ENCODE results near the gene TAGLN.
"Not testable (repeated sequence)": the region's sequence is repeated elsewhere in the genome, so short reads cannot be mapped to it uniquely, and the experiment has no call there.

TAGLN gene

DNA sequence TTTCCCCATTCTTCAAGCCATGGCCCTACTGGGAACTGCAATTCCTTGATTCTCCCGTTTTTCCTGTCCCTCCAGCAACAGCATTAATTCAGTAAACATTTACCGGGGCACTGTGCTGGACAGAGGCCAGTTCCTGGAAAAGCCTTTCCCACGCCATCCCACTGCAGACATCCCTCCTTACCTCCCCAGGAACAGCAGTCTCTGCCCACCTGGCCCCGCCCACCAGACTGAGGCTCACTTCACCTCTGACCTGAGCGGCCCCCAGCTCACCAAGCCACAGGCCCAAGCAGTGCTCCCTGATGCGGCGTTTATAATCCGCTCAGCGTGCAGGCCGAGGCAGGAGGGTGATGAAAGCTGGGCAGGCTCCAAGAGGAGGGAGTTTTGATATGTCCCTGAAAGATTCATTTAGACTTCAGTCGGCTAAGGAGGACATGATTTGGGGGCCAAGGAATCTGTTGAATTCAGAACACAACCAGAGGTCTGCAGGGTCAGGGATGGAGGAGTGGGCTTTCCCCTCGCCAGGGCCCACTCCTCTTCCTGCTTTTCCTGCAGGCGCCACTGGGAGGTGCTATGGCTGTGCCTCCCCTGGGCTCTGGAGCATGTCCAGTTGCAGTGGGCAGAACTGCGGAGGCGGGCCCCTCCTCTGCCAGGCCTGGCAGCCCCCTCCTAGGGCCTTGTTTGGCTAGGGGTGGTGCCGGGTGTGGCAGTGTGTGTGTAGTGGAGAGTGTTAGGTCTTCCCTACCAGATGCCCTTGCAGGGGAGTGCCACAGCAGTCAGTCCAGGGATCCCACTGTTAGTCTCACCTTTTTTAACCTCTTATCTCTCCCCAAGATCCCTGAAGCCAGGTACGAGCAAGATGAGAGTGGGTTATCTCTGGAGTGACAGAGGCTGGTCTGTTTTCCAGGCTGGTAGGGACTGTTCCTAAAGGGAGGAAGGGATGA, 1.4 kb upstream of the TAGLN start:
- no peak for DNase-seq

GRCh38 chr11:117198613-117199012, 557 bp upstream of the TAGLN start:
- no peak for DNase-seq

- no peak for DNase-seq
Observed at GRCh38 chr11:117199916-117200812, 994 bp downstream of the TAGLN start.

DNA sequence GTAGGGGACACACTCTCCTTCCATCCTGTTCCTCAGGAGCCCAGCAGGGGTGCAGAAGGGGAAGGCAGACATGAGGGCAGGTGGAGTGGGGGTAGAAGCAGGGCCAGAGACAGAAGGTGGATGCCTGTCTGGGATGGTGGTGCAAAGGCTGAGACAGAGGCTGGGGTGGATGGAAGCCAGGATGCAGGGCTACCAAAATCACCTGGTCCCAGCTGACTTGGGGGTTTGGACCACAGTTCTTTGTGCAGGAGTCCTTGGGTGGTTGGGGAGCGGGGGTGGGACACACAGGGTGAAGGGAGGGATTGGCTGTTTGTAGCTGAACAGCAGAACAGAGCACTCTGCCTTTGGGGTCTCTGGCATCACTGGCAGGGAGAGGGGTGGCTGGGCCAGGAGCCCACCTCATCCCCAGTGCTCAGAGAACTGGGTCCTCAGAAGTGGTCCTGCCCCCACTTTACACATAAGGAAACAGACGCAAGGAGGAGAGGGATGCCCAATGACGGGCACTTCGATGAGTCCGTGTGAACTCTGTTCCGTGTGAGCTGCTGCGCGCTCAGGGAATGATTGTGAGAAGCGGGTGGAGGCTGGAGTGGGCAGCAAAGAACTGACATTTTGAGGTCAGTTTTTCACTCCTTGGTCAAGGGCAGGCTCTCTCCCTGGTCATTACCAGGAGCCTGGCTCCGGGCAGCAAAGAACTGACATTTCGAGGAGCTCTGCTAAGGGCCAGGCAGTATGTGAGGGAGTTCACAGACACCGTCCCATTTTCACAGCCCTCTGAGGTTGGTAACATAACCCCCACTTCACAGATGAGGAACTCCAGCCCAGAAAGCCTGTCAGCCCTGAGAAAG, 1.9 kb downstream of the TAGLN start:
- no peak for DNase-seq

GRCh38 chr11:117201658-117202305, 2.6 kb downstream of the TAGLN start:
- DNase-seq: no peak

DNA sequence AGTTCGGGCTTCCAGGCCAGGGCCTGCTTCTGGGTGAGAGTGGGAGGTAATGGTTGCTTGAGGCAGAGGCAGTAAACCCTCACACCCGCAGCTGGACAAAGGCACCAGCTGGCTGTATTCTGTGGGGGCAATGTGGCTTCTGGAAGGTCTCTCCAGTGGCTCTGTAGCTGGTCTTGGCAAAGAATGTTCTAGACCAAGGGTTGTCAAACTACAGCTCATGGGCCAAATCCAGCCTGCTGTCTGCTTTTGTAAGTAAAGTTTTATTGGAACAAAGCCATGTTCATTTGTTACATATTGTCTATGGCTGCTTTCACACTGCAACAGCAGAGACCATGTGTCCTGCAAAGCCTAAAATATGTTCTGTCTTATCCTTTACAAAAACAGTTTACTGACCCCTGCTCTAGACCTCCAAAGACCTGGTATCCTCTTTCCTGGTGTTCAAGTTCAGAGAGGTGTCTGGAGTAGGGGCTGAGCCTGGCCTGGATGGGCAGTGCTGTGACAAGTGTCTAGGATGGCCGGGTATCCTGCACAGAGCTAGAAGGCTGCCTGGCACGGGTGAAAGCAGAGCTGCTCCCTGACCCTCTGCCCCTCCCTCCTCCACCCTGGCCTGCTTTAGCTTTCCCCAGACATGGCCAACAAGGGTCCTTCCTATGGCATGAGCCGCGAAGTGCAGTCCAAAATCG, 3.4 kb downstream of the TAGLN start:
- no peak for DNase-seq

DNA sequence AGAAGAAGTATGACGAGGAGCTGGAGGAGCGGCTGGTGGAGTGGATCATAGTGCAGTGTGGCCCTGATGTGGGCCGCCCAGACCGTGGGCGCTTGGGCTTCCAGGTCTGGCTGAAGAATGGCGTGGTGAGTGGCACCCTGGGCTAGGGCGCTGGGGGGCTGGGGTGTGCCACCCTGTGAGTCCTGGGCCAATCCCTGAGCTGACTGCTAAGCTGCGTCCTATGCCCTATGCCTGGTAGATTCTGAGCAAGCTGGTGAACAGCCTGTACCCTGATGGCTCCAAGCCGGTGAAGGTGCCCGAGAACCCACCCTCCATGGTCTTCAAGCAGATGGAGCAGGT, 3.9 kb downstream of the TAGLN start:
- DNase-seq: no peak

DNA sequence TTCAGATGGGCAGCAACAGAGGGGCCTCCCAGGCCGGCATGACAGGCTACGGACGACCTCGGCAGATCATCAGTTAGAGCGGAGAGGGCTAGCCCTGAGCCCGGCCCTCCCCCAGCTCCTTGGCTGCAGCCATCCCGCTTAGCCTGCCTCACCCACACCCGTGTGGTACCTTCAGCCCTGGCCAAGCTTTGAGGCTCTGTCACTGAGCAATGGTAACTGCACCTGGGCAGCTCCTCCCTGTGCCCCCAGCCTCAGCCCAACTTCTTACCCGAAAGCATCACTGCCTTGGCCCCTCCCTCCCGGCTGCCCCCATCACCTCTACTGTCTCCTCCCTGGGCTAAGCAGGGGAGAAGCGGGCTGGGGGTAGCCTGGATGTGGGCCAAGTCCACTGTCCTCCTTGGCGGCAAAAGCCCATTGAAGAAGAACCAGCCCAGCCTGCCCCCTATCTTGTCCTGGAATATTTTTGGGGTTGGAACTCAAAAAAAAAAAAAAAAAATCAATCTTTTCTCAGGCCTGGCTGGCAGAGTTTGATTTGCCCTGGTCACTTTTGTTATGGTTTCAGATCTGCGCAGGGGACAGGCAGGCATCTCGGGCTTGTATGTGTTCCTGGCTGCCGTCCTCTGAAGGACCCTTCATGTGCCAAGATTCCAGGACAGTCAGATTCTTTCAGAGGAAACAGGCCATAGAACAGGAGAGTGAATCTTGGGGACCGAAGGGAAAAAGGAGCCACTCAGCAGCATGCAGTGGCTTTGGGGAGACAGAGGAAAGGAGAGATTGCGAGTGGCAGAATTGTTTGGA, 5.3 kb downstream of the TAGLN start:
- no peak for DNase-seq

DNA sequence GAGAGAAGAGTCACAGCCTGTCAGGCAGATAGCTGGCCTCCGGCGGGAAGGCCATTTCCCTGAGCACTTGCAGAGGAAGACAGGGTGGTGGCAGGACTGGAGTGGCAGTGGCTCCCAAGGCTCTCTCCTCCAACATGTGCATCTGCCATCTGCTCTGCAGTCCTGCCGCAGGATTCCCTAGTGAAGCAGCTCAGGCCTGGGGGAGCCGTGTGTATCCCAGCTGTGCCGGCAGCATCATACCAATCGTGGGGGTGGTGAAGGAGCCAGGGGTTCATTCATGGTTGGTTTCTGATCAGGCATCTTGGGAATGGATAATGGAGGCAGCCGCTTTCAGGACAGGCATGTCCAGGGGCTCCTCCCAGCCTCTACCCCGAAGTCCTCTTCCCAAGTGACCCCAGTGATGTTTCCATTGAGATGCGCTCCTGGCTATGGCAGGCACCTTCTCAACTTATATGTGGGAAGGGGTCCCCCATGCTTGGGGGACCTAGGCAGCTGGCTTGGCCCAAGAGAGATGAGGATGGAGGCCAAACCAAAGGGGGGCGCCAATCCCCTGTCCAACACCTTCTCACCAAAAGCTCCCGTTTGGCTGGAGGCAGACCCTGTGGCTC, 6.1 kb downstream of the TAGLN start:
- no peak for DNase-seq

DNA sequence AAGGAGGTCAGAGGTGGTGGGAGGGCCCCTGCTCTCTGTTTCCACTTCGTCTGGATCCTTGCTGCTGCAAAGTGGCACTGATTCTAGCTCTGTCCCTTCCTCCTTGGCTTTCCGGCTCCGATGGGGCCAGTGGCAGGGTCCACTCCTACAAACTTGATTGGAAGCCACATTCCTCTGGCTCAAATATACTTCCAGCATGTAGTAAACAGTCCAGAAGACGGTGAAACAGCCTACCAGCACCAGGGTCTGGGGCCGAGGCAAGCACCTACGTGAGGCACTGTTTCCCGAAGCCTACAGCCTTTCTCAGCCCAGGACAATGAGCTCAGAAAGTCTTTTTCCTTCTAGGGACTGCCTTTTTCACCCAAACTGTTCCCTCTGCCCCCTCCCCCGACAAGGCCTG, 6.9 kb downstream of the TAGLN start:
- not testable (repeated sequence) for DNase-seq

DNA sequence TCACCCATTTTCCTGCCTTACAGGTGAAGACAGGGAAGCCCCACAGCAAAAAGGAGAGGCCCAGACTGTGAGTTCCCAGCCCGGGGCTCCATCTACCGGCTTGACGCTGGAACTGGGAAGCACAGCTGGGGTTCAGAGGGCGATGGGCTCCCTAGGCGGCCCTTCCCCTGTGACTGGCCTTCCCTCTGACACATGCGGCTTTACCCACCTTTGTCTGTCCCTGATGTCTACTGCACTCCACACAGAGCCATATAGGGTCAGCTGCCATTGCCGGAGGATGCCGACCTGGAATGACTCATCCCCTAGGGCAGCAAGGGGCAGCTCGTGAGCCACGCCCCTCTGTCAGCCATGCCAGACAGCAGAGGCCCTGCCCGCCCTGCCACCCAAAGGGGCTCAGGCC, 7.7 kb downstream of the TAGLN start:
- not testable (repeated sequence) for DNase-seq

GRCh38 chr11:117207481-117207880, 8.3 kb downstream of the TAGLN start:
- not testable (repeated sequence) for DNase-seq

GRCh38 chr11:117208710-117209109, 9.5 kb downstream of the TAGLN start:
- DNase-seq: not testable (repeated sequence)

GRCh38 chr11:117209351-117210125, 10.4 kb downstream of the TAGLN start:
- not testable (repeated sequence) for DNase-seq

- DNase-seq: no peak
Observed at GRCh38 chr11:117210620-117211019, 11.4 kb downstream of the TAGLN start.

DNA sequence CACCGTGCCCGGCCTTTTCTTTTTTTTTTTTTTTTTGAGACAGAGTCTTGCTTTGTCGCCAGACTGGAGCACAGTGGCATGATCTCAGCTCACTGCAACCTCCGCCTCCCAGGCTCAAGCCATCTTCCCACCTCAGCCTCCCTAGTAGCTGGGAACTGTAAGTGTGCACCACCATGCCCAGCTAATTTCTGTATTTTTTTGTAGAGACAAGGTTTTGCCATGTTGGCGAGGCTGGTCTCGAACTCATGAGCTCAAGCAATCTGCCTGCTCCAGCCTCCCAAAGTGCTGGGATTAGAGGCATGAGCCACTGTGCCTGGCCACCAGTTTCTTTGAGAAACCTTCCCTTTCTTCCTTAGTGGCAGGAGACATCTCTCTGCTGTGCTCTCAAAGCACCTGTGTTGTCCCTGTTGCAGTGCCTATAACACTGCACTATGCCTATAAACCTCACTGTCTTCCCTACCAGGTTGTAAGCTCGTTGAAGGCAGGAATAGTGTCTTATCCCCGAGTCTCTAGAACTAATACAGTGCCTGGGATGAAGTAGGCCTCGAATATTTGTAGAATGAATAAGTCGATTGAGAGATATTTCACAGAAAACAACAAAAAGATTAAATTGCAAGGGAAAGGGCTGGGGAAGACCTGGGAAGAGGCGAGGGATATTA, 13.7 kb downstream of the TAGLN start:
- no peak for DNase-seq

- no peak for DNase-seq
Observed at GRCh38 chr11:117214404-117215110, 15.4 kb downstream of the TAGLN start.
